AG04450 (cell line): ENCODE measurements around the gene ABCA7. TPM values are rescaled to one million over a fixed set of nuclear protein-coding genes. Genes with fewer than 3 reads are reported as not detected.

Experiments
- CTCF ChIA-PET: fragments of 300-600, 350-600 bp; formaldehyde crosslinking; extraction: SDS; loops from one replicate; lab custom pipeline; 2022; ENCODE audit warnings: antibody characterized with exemption, inconsistent platforms; lab: Charles Lee
- POLR2A ChIA-PET: fragments of 350-600 bp; formaldehyde crosslinking; extraction: SDS; loops from one replicate; lab custom pipeline; 2021; ENCODE audit warnings: antibody characterized with exemption, inconsistent platforms; lab: Yijun Ruan, JAX
- DNase-seq: peaks from one replicate; pipeline ENCODE4 v3.0.0-alpha.2; 2011; ENCODE audit warnings: low read depth, low spot score
- H3K27ac ChIP-seq: one replicate; pipeline ENCODE4 v1.5.1; 2012; ENCODE audit warnings: low read depth, low read length, control low read depth
- H3K27me3 ChIP-seq: one replicate; pipeline ENCODE4 v1.6.0; 2012; ENCODE audit warnings: low read length; ENCODE audit not compliant: control insufficient read depth, insufficient read depth
- H3K4me3 ChIP-seq: 2 replicates; pipeline ENCODE4 v1.5.1; 2011; ENCODE audit warnings: mild to moderate bottlenecking, low read depth, low read length, control low read depth
- H3K9me3 ChIP-seq: 2 replicates; pipeline ENCODE4 v1.5.1; 2012; ENCODE audit warnings: low read length; ENCODE audit not compliant: control insufficient read depth, insufficient read depth
- polyA plus RNA-seq: library from polyadenylated mRNA; depleted of rRNA; stranded (reverse); fragments of >200 nt; gene quantifications from 2 replicates; pipeline ENCODE4 v1.2.3, GENCODE V29; 2011
- TF ChIP-seq, protein P1 (sequence below): IDR thresholded peaks from 2 replicates; pipeline ENCODE4 v1.5.1; 2011; ENCODE audit warnings: low read depth, low read length, control low read depth, inconsistent platforms

ABCA7 gene
- polyA plus RNA-seq, 1 experiment: 1.6 TPM

DNA sequence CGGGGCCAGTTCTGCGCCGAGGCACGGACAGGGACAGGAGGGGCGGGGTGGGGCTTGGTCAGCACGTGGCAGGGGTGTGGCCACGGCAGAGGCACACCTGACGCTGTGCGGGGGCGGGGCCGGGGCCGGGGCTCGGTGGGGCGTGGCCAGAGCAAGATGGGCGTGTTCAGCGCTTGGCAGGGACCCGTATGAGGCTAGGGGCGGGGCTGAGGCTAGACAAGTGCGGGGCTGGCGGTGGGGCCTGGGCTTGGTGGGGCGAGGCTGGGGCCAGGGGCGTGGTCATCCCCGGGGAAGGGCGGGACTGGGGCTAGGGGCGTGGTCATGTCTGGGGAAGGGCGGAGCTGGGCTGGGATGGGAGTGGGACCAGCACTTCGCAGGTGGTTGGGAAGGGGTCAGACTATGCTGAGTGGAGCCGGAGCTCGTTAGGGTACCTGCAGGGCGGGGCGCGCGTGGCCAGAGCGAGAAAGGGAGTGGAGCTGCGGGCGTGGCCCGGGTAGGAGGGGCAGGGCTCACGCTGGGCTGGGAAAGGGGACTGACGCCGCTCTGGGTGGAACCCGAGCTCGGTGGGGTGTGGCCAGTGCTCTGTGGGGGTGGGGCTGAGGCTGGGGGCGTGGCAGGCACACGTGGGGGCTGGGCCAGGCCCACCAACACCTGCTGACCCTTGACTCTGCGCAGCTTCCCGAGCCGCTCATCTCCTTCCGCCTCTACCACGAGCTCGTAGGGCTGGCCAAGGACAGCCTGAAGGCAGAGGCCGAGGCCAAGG, 42.4 kb downstream of the ABCA7 start:
- H3K9me3 ChIP-seq: peaks cover 25% of the 10 kb centered on the region; the same call in 1 of the 2 replicates
- ChIA-PET POLR2A (interaction anchor here (0.8 to 1.0 kb wide), 4 partner anchors 22 to 43 kb away, joined by 3 to 5 read pairs (median 4); partner anchors contain the start of gene ABCA7), CTCF (no interaction called here)
- DNase-seq: no peak
- no peak overlapping the region for H3K27ac ChIP-seq
- no peak overlapping the region for H3K4me3 ChIP-seq
- no peaks in the 10 kb centered on the region for H3K27me3 ChIP-seq
- TF ChIP-seq, protein P1, sequence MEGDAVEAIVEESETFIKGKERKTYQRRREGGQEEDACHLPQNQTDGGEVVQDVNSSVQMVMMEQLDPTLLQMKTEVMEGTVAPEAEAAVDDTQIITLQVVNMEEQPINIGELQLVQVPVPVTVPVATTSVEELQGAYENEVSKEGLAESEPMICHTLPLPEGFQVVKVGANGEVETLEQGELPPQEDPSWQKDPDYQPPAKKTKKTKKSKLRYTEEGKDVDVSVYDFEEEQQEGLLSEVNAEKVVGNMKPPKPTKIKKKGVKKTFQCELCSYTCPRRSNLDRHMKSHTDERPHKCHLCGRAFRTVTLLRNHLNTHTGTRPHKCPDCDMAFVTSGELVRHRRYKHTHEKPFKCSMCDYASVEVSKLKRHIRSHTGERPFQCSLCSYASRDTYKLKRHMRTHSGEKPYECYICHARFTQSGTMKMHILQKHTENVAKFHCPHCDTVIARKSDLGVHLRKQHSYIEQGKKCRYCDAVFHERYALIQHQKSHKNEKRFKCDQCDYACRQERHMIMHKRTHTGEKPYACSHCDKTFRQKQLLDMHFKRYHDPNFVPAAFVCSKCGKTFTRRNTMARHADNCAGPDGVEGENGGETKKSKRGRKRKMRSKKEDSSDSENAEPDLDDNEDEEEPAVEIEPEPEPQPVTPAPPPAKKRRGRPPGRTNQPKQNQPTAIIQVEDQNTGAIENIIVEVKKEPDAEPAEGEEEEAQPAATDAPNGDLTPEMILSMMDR: no peak

GRCh38 chr19:1082928-1083816, 43.3 kb downstream of the ABCA7 start:
- H3K4me3 ChIP-seq: no peak overlapping the region
- no peaks in the 10 kb centered on the region for H3K27me3 ChIP-seq
- H3K9me3 ChIP-seq: peaks cover 25% of the 10 kb centered on the region; the same call in 1 of the 2 replicates
- CTCF ChIA-PET: interaction anchor here (0.6 to 1.0 kb wide), 2 partner anchors 8 to 19 kb away, joined by 3 to 4 read pairs; no protein-coding TSS in a partner anchor
- no peak overlapping the region for H3K27ac ChIP-seq
- TF ChIP-seq, protein P1: no peak
- no peak for DNase-seq
- POLR2A ChIA-PET: interaction anchor here (0.8 to 1.0 kb wide), 4 partner anchors 21 to 44 kb away, joined by 3 to 5 read pairs (median 4); partner anchors contain the start of gene ABCA7

GRCh38 chr19:1084024-1084868, 44.3 kb downstream of the ABCA7 start:
- no peaks in the 10 kb centered on the region for H3K27me3 ChIP-seq
- H3K27ac ChIP-seq: no peak overlapping the region
- CTCF ChIA-PET: interaction anchor here (1.0 kb wide), 1 partner anchor 9 kb away, joined by 3 read pairs; no protein-coding TSS in a partner anchor
- H3K4me3 ChIP-seq: no peak overlapping the region
- DNase-seq: no peak
- peaks cover 25% of the 10 kb centered on the region; the same call in 1 of the 2 replicates for H3K9me3 ChIP-seq
- POLR2A ChIA-PET: interaction anchor here (1.1 to 3.2 kb wide), 3 partner anchors 9 to 20 kb away, joined by 3 to 10 read pairs (median 4); partner anchors contain the start of gene GPX4
- TF ChIP-seq, protein P1: no peak

- CTCF ChIA-PET: no interaction called here
- peaks cover 17% of the 10 kb centered on the region; the same call in 1 of the 2 replicates for H3K9me3 ChIP-seq
- no peaks in the 10 kb centered on the region for H3K27me3 ChIP-seq
- POLR2A ChIA-PET: interaction anchor here (1.1 to 3.2 kb wide), 3 partner anchors 10 to 20 kb away, joined by 3 to 10 read pairs (median 4); partner anchors contain the start of gene GPX4
- no peak for DNase-seq
- H3K4me3 ChIP-seq: no peak overlapping the region
- TF ChIP-seq, protein P1: no peak
- no peak overlapping the region for H3K27ac ChIP-seq
Observed at GRCh38 chr19:1085053-1085658, 45.2 kb downstream of the ABCA7 start.
